ENCODE measurements around the gene SMG6.

Gene SMG6

DNA sequence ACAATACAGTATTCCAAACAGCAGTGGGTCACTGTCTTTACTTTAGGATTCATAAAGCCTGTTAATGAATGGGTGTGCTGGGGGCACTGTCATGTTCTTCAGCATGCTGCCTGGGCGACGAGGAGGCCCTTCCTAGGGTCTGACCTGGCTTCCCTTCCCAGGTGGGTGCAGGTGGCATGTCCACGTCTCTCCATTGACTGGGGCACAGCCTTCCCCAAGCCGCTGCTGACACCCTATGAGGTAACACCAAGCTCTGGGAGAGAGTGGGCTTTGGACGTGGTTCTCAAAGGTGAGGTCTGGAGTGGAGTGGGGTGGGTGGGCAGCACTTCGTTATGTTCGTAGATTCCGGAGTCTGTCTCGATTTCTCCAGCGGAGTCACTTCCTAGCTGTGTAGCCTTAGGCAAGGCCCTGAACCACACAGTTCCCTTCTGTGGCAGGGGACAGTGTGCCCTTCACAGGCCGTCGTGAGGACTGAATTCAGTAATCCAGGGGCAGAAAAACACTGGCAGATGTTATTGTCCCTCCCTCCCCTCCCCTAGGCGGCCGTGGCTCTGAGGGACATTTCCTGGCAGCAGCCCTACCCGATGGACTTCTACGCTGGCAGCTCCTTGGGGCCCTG lies 262.5 kb downstream of the SMG6 start:
- no peak for DNase-seq

DNA sequence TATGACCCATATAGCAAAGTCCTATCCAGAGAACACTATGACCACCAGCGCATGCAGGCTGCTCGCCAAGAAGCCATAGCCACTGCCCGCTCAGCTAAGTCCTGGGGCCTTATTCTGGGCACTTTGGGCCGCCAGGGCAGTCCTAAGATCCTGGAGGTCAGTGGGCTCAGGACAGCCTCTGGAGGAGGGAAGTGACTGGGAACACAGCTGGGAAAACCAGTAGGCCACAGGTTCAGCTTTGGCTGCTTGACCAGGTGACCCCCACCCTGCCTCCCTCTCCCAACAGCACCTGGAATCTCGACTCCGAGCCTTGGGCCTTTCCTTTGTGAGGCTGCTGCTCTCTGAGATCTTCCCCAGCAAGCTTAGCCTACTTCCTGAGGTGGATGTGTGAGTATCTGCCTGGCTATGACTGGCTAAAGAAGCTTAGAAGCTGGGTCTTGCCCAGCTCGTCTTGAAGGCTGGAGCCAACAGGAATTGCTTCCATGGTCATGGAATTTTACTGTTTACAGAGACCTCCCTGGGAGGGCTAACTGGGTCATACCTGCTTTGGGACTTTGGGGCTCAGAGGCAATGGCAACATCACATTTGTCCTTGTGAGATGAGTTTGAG lies 263.3 kb downstream of the SMG6 start:
- DNase-seq, result no peak

DNA sequence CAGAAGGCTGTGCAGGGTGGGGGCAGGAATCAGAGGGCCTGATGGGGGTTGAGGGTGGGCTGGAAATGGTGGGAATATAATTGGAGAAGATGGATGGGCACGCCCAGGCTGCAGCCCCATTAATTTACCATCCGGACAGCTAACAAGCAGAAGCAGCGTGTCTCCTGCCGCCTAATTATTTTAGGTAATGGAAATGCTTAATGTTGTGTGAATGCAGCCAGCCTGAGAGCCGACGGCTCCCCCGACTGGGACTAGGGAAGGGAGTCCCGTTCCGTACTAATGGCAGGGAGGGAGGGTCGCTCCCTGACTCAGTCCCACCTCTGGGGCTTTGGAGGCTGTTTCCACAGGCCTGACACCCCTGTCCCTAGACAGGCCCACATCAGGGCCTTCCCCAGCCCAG lies 266.4 kb downstream of the SMG6 start:
- DNase-seq, result no peak

- DNase-seq, result no peak
These were observed 267.8 kb downstream of the SMG6 start for GRCh38 chr17:2035541-2036488.

GRCh38 chr17:2034806-2035540 lies 268.6 kb downstream of the SMG6 start:
- no peak for DNase-seq

- DNase-seq, result no peak
These were observed 269.4 kb downstream of the SMG6 start for GRCh38 chr17:2034157-2034556.

DNA sequence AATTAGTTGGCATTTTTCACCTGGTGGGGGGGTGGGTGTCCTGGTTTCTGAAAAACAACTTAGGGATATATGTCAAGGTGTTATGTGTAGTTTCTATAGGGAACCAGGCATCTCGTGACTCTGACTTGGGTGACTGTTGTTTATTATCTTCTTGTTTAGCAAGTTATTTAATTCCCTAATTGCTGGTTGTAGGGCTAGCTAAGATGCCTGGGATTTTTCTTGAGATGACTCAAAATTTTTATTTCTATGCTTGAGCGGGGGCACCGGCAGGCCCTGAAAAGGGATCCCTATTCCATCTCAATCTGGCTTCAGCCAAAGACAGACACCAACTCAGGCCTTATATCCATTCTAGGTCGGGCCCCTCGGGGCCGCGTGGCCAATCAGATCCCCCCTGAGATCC lies 270.4 kb downstream of the SMG6 start:
- no peak for DNase-seq

GRCh38 chr17:2030779-2031163 lies 272.8 kb downstream of the SMG6 start:
- DNase-seq, result no peak

DNA sequence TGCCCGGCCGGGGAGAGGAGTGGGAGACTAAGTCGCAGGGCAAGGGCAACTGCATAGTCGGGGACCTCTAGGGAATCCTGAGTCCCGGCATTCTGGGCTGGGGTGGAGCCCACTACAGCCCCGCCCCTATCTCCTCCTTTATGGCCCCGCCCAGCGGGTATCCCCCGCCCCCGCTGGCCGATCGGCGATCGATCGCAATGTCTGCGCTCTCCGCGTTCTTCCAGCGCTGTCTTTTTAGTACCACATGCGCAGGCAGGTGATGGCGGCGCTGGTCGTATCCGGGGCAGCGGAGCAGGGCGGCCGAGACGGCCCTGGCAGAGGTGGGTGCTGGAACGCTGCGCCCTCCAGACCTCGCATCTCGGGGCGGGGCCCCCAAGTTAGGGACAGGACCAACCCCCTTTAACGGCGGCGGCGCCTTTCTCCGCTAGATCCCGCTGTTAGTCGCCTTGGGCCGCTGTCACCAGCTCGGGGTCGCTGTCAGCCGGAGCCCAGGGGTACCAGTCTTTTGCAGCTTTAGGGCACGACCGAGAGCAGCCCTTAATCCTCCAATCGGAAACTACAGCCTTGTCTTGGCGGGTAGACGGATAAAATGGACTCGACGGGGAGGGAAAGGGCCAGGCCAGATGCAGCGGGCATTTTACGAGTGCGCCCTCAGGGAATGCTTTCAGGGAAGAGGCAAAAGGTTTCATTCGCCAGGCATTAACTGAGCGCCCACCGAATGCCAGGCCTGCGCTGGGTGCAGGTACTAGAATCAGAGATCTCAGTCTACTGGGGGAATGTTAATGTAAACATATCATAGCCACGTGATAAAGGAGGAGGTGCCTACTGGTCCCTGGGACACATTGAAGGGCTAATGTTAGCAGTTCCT lies 273.4 kb downstream of the SMG6 start, which contains the start of gene DPH1:
DPH1 (plus strand) TSS at position 243 of the 868 bp plus-strand sequence; CDS start at position 260, 17 bp downstream.
- peak; percentile 75 for DNase-seq

- DNase-seq, result no peak
These were observed 274.8 kb downstream of the SMG6 start for GRCh38 chr17:2028737-2029136.

DNA sequence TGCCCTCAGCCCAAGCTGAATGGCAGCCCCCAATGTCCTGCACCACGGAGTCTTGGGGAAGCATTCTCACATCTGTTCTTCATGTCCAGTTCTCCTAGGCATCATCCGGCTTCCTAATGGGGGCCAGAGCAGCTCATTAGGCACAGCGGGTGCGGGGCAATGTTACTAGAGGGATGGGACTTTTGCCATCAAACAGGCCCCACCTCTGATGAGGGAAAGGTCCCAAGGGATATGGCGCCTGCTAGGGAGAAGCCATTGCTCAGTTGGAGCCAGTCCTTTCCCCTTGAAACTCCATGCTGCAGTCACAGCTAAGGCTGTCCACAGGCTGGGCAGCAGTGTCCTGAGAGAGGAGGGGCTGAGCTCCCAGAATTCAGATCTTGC lies 275.4 kb downstream of the SMG6 start:
- no peak for DNase-seq

GRCh38 chr17:2027528-2028233 lies 275.9 kb downstream of the SMG6 start:
- DNase-seq, result no peak

GRCh38 chr17:2025622-2026309 lies 277.8 kb downstream of the SMG6 start:
- DNase-seq, result peak; percentile 55

GRCh38 chr17:2025220-2025621 lies 278.4 kb downstream of the SMG6 start, which contains the start of gene RTN4RL1:
RTN4RL1 (minus strand) TSS chr17:2025334; CDS start chr17:2024865, 469 bp downstream.
- peak; percentile 14 for DNase-seq

DNA sequence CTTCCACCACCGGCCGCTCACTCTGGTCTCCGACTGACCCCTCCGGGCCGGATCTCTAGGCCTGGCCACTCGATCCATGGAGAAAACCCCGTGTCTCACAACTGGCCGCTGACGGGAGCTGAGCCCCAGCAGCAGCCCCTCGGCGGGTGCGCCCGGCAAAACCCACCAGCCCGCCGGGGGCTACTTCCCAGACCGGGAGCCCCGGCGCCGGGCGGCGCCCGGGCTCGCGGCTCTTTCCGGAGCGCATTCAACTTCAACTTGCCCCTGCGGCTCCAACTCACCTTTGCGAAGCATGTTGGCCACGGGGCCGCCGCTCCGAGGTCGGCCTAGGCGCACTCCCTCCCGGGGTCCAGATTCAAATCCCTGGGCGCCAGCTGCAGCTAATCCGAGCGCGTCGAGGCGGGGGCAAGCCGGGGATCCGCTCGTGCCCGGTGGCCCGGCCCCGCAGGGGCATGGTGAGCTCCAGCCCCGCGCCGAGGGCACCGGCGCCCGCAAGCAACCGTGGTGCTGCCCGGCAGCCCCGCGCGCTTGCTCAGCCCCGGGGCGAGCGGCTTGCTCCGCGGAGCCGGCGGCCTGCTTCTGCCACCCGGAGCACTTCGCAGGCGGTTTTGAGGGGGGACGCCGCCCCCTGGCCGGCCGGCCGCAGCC lies 278.9 kb downstream of the SMG6 start:
- DNase-seq, result no peak

DNA sequence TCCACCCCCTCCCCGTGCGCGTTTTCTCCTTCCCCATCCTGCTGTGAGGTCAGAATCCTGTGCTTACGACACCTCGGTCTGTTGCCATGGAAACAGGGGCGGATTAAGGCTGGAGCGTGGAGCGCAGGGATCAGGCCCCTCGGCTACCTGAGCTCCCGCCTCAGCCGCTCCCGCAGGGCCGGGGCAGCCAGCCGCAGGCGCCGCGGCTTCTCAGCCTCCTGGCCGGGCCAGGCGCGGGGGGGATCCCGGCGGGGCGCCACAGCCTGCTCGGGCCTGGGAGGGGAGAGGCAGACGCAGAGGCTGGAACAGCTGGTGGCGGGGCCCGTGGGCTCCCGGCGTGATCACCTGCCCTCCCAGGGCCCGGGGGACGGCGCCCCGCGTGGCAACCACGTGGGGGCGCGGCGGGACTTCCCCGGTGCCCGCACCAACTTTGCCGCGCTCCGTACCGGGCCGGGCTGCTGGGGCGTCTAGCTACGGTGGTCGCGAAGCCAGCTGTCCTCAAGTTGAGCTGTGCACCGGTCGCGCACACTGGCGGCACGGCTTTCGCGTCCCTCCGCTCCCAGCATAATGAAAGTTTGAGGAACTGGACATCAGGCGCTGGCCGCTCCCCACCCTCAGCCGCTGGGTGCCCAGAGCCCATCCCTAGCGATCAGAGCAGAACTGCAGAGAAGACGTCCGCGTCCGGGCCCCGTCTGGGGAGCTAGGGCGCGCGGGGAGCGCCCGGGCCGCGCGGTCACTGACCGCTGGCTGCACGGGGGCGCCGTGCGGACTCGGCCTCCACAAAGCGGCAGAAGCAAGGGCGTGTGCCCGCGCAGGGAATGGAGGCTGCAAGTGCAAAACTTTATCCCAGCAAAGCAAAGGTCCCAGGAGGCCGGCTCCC lies 279.7 kb downstream of the SMG6 start:
- DNase-seq, result no peak

DNA sequence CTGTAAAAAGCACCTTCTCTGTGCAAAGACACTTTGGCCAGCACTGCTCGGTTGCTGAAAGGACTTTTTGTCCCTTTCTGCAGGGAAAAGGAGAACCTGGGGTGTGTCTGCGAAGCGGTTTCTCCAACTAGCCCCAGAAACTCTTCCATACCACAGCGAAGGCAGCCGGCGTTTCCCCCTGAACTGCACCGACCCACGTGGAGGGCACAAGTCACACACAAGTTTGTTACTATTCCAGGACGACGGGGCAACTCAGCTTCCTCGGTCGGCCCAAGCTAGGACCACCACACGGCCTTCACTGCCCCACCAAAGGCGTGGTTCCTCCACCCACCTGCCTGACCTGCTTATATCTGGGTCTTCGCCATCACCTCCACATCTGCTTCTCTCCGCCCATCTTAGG lies 280.3 kb downstream of the SMG6 start:
- no peak for DNase-seq

- no peak for DNase-seq
These were observed 280.8 kb downstream of the SMG6 start for GRCh38 chr17:2022647-2023240.

- no peak for DNase-seq
These were observed 282.9 kb downstream of the SMG6 start for GRCh38 chr17:2020721-2021120.
